Measurements from ENCODE around the gene TYR. TPM values are rescaled to one million over a fixed set of nuclear protein-coding genes. Genes with fewer than 3 reads are reported as not detected.
A peak's percentile ranks its signal among the peaks of the same experiment; 100 is the strongest.
"Not testable (repeated sequence)": the region's sequence is repeated elsewhere in the genome, so short reads cannot be mapped to it uniquely, and the experiment has no call there.

Gene TYR
- total RNA-seq, 1 experiment from 2014 or later: not detected

GRCh38 chr11:89321401-89321800 is 143.7 kb downstream of the TYR start:
- Histone ChIP-seq H3K9me3 (ENCODE audit: insufficient read depth, low read depth) (no peaks in the 10 kb centered on the region), H3K27ac (no peak overlapping the region), H4K20me1 (ENCODE audit: insufficient read depth) (no peaks in the 10 kb centered on the region), H3F3A (ENCODE audit: insufficient read depth, low read depth) (no peaks in the 10 kb centered on the region), H2AFZ (no peak overlapping the region), H3K36me3 (ENCODE audit: low read depth) (no peaks in the 10 kb centered on the region), H3K9me2 (ENCODE audit: insufficient read depth) (no peaks in the 10 kb centered on the region), H3K27me3 (ENCODE audit: insufficient read depth, low read depth) (no peaks in the 10 kb centered on the region), H3K4me3 (no peak overlapping the region), H3K79me2 (ENCODE audit: low read depth) (no peaks in the 10 kb centered on the region), H3K4me1 (replicated peaks; ENCODE audit: insufficient read depth) (no peaks in the 10 kb centered on the region), H3K4me2 (no peak overlapping the region)
- intact Hi-C loops (cut with micrococcal nuclease; ENCODE audit: unreplicated experiment): no loop called here
- ChIA-PET POLR2A (ENCODE audit: unreplicated experiment) (no interaction called here), CTCF (no interaction called here)
- no peak for DNase-seq
- no peak for TF ChIP-seq EZH2 (IDR thresholded peaks at IDR 0.05; ENCODE audit: low read depth)
- BruUV-seq (replicated peaks): no TSS peak

DNA sequence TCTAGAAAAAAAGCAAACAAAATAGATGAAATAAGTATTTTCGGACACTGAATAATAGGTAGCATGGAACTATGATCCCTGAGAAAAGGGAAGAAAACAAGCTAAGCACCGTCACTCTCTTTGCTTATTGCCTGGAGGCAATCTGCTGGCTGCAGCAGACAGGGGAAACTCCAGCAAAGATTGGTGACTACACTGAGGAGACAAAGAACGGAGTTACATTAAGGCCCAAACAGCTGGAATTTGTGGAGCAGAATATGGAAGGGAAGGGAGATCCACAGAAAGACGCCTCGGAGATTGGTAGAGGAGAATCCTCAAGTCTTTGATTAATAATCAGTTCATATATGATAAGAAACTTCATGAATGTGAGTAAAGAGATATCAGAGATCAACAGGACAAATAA is 150.2 kb downstream of the TYR start:
- DNase-seq: no peak
- H3K4me2 ChIP-seq: no peak overlapping the region

DNA sequence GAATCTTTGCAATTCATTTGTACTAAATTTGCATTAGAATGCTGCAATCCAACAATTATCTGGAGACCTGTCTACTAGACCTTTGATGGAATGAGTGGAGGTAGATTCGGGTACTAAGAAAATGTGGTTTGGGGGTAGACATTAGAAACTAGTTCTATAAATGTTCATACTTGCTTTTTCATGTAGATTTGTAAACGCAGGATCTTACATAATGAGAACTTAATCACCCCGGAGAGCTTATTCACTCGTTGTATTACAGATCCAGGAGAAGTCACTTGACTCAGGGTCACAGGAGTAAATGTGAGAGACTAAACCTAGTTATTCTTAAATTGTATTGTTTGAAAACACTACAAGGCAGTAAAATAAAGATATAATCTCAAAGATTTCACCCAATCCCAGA is 154.3 kb downstream of the TYR start:
- H3F3A ChIP-seq (ENCODE audit: insufficient read depth, low read depth); H3K4me1 ChIP-seq (replicated peaks; ENCODE audit: insufficient read depth); POLR2A ChIA-PET (ENCODE audit: unreplicated experiment); H3K27ac ChIP-seq; H3K4me2 ChIP-seq; DNase-seq; H4K20me1 ChIP-seq (ENCODE audit: insufficient read depth); H3K36me3 ChIP-seq (ENCODE audit: low read depth); H3K9me3 ChIP-seq (ENCODE audit: insufficient read depth, low read depth); BruUV-seq (replicated peaks); intact Hi-C loops (cut with micrococcal nuclease; ENCODE audit: unreplicated experiment); H3K9me2 ChIP-seq (ENCODE audit: insufficient read depth); H2AFZ ChIP-seq; H3K27me3 ChIP-seq (ENCODE audit: insufficient read depth, low read depth); H3K79me2 ChIP-seq (ENCODE audit: low read depth); CTCF ChIA-PET; H3K4me3 ChIP-seq: not testable (repeated sequence)

More for the DNA sequence above, 150.2 kb downstream of the TYR start:
- H3F3A ChIP-seq (ENCODE audit: insufficient read depth, low read depth): no peaks in the 10 kb centered on the region
- H3K36me3 ChIP-seq (ENCODE audit: low read depth): no peaks in the 10 kb centered on the region
- no TSS peak for BruUV-seq (replicated peaks)
- H3K27me3 ChIP-seq (ENCODE audit: insufficient read depth, low read depth): no peaks in the 10 kb centered on the region
- TF ChIP-seq EZH2 (IDR thresholded peaks at IDR 0.05; ENCODE audit: low read depth): no peak
- TF ChIP-seq, protein P1, sequence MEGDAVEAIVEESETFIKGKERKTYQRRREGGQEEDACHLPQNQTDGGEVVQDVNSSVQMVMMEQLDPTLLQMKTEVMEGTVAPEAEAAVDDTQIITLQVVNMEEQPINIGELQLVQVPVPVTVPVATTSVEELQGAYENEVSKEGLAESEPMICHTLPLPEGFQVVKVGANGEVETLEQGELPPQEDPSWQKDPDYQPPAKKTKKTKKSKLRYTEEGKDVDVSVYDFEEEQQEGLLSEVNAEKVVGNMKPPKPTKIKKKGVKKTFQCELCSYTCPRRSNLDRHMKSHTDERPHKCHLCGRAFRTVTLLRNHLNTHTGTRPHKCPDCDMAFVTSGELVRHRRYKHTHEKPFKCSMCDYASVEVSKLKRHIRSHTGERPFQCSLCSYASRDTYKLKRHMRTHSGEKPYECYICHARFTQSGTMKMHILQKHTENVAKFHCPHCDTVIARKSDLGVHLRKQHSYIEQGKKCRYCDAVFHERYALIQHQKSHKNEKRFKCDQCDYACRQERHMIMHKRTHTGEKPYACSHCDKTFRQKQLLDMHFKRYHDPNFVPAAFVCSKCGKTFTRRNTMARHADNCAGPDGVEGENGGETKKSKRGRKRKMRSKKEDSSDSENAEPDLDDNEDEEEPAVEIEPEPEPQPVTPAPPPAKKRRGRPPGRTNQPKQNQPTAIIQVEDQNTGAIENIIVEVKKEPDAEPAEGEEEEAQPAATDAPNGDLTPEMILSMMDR (conservative IDR thresholded peaks at IDR 0.05): no peak
- H3K79me2 ChIP-seq (ENCODE audit: low read depth): no peaks in the 10 kb centered on the region
- no peak overlapping the region for H3K4me3 ChIP-seq
- CTCF ChIA-PET: no interaction called here
- intact Hi-C loops (cut with micrococcal nuclease; ENCODE audit: unreplicated experiment): no loop called here
- H3K4me1 ChIP-seq (replicated peaks; ENCODE audit: insufficient read depth): no peaks in the 10 kb centered on the region
- H4K20me1 ChIP-seq (ENCODE audit: insufficient read depth): no peaks in the 10 kb centered on the region
- no peak overlapping the region for H2AFZ ChIP-seq
- H3K9me2 ChIP-seq (ENCODE audit: insufficient read depth): no peaks in the 10 kb centered on the region
- POLR2A ChIA-PET (ENCODE audit: unreplicated experiment): no interaction called here
- H3K9me3 ChIP-seq (ENCODE audit: insufficient read depth, low read depth): no peaks in the 10 kb centered on the region
- H3K27ac ChIP-seq: no peak overlapping the region

GRCh38 chr11:89333704-89334103 is 156.0 kb downstream of the TYR start:
- CTCF ChIA-PET; intact Hi-C loops (cut with micrococcal nuclease; ENCODE audit: unreplicated experiment); H3K4me3 ChIP-seq; DNase-seq; H3K9me3 ChIP-seq (ENCODE audit: insufficient read depth, low read depth); H4K20me1 ChIP-seq (ENCODE audit: insufficient read depth); H3K4me1 ChIP-seq (replicated peaks; ENCODE audit: insufficient read depth); H3K4me2 ChIP-seq; H3K27ac ChIP-seq; H2AFZ ChIP-seq; H3K79me2 ChIP-seq (ENCODE audit: low read depth); H3K9me2 ChIP-seq (ENCODE audit: insufficient read depth); H3K27me3 ChIP-seq (ENCODE audit: insufficient read depth, low read depth); POLR2A ChIA-PET (ENCODE audit: unreplicated experiment); BruUV-seq (replicated peaks); H3K36me3 ChIP-seq (ENCODE audit: low read depth); H3F3A ChIP-seq (ENCODE audit: insufficient read depth, low read depth): not testable (repeated sequence)
- TF ChIP-seq, protein P1 (conservative IDR thresholded peaks at IDR 0.05): peak; percentile 35; the same call in 1 of the 2 replicates

GRCh38 chr11:89337100-89337650 is 159.5 kb downstream of the TYR start:
- H3K4me1 ChIP-seq (replicated peaks; ENCODE audit: insufficient read depth); H3K4me2 ChIP-seq; H3K9me3 ChIP-seq (ENCODE audit: insufficient read depth, low read depth); H3K36me3 ChIP-seq (ENCODE audit: low read depth); H3K4me3 ChIP-seq; BruUV-seq (replicated peaks); H3K79me2 ChIP-seq (ENCODE audit: low read depth); POLR2A ChIA-PET (ENCODE audit: unreplicated experiment); CTCF ChIA-PET; intact Hi-C loops (cut with micrococcal nuclease; ENCODE audit: unreplicated experiment); H2AFZ ChIP-seq; H3K27ac ChIP-seq; H3F3A ChIP-seq (ENCODE audit: insufficient read depth, low read depth); H4K20me1 ChIP-seq (ENCODE audit: insufficient read depth); DNase-seq; H3K9me2 ChIP-seq (ENCODE audit: insufficient read depth); H3K27me3 ChIP-seq (ENCODE audit: insufficient read depth, low read depth): not testable (repeated sequence)

DNA sequence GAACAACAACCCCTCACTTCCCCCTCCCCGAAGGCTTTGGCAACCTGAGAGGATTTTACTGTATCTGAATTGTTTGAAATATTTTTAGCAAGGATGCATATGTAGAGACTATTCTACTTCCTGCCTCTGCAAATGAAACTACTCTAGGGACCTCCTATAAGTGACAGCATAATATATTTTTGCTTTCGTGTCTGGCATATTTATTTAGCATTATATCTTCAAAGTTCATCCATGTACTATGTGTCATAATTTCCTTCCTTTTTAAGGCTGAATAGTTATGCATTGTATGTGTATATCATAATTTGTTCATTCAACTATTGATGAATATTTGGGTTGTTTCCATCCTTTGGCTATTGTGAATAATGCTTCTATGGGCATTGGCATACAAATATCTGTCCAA is 160.4 kb downstream of the TYR start:
- H3K79me2 ChIP-seq (ENCODE audit: low read depth); CTCF ChIA-PET; BruUV-seq (replicated peaks); DNase-seq; H4K20me1 ChIP-seq (ENCODE audit: insufficient read depth); H3F3A ChIP-seq (ENCODE audit: insufficient read depth, low read depth); H2AFZ ChIP-seq; H3K4me3 ChIP-seq; H3K4me1 ChIP-seq (replicated peaks; ENCODE audit: insufficient read depth); intact Hi-C loops (cut with micrococcal nuclease; ENCODE audit: unreplicated experiment); POLR2A ChIA-PET (ENCODE audit: unreplicated experiment); H3K27me3 ChIP-seq (ENCODE audit: insufficient read depth, low read depth); H3K9me3 ChIP-seq (ENCODE audit: insufficient read depth, low read depth); H3K9me2 ChIP-seq (ENCODE audit: insufficient read depth); H3K4me2 ChIP-seq; H3K27ac ChIP-seq; H3K36me3 ChIP-seq (ENCODE audit: low read depth): not testable (repeated sequence)

Measured in PC-9 (cell line).